ENCODE measurements around the gene UIMC1. TPM values are rescaled to one million over a fixed set of nuclear protein-coding genes. Genes with fewer than 3 reads are reported as not detected.

Gene UIMC1
- total and polyA plus RNA-seq, 2 of the 4 experiments (the other 2 are of a cell fraction) = 19.5 to 27.6 TPM

GRCh38 chr5:176875783-176876505, 130.6 kb downstream of the UIMC1 start:
- H3K4me2 ChIP-seq (ENCODE audit: low read depth, low read length) = no peak overlapping the region
- no peak for DNase-seq
- no peak overlapping the region for H3K4me3 ChIP-seq (ENCODE audit: insufficient read depth, low read depth, low read length)
- H3K56ac ChIP-seq (ENCODE audit: extremely low read depth, insufficient read depth, low read length) = no peak overlapping the region
- no peak overlapping the region for H2BK15ac ChIP-seq (ENCODE audit: low read depth, low read length)
- no peak; the same call in 1 of the 2 replicates for ATAC-seq (ENCODE audit: low read depth)
- no CpG with 5 or more reads among the region's 27 CpGs for WGBS, 2 experiments (ENCODE audit: extremely low coverage in 2 of 2, insufficient read length in 1 of 2)
- no peaks in the 10 kb centered on the region for H3K79me1 ChIP-seq (ENCODE audit: low read depth in 1 of 2, low read length in 2 of 2)
- no peak overlapping the region for H3K18ac ChIP-seq (ENCODE audit: low read depth, low read length)
- no peaks in the 10 kb centered on the region for H3K4me1 ChIP-seq (ENCODE audit: control insufficient read depth, insufficient read depth, low read length)
- no peak overlapping the region for H2BK5ac ChIP-seq (ENCODE audit: low read depth, low read length, poor library complexity, severe bottlenecking)
- no peak overlapping the region for H3K14ac ChIP-seq (replicated peaks; ENCODE audit: low read depth, low read length)
- no peak overlapping the region for H2AK9ac ChIP-seq (replicated peaks; ENCODE audit: low read depth, low read length, poor library complexity)
- in situ Hi-C loops (cut with MboI; ENCODE audit: low sequenced_read_pairs) (no loop called here), dilution Hi-C loops (cut with HindIII; ENCODE audit: low sequenced_read_pairs, unreplicated experiment) (no loop called here), intact Hi-C loops (cut with micrococcal nuclease) (no loop called here)
- no peak overlapping the region for H4K8ac ChIP-seq (ENCODE audit: low read depth in 2 of 2, low read length in 2 of 2)
- H3K9me1 ChIP-seq (ENCODE audit: insufficient read depth, low read length) = no peaks in the 10 kb centered on the region
- peaks cover 52% of the 10 kb centered on the region for H3K27me3 ChIP-seq (ENCODE audit: control insufficient read depth, insufficient read depth, low read length)
- H3K27ac ChIP-seq (ENCODE audit: insufficient read depth, low read length) = no peak overlapping the region
- H4K5ac ChIP-seq (ENCODE audit: low read depth, low read length) = no peak overlapping the region
- no peak overlapping the region for H3K4ac ChIP-seq (ENCODE audit: low read depth, low read length)
- POLR2A ChIA-PET (ENCODE audit: unreplicated experiment) = no interaction called here
- H2BK120ac ChIP-seq (ENCODE audit: low read depth, low read length) = no peak overlapping the region
- H3K9ac ChIP-seq (ENCODE audit: low read depth, low read length) = no peak overlapping the region
- no peak overlapping the region for H3K23ac ChIP-seq (ENCODE audit: low read depth, low read length)
- no peak overlapping the region for H4K91ac ChIP-seq (ENCODE audit: insufficient read depth, low read depth, low read length)
- no peak for TF ChIP-seq MAZ (IDR thresholded peaks at IDR 0.05; ENCODE audit: borderline replicate concordance, low read depth, low read length)
- TF ChIP-seq ELK1 (IDR thresholded peaks at IDR 0.05; ENCODE audit: borderline replicate concordance, low read depth, low read length) = no peak
- no peak for TF ChIP-seq RCOR1 (IDR thresholded peaks at IDR 0.05; ENCODE audit: insufficient replicate concordance, low read length)
- TF ChIP-seq RFX5 (IDR thresholded peaks at IDR 0.05; ENCODE audit: low read depth, low read length) = no peak
- no peak for TF ChIP-seq POLR2A (IDR thresholded peaks at IDR 0.05; ENCODE audit: low read depth, low read length)
- TF ChIP-seq CEBPB (IDR thresholded peaks at IDR 0.05; ENCODE audit: low read depth, low read length) = no peak
- no peak for TF ChIP-seq CTCF (conservative IDR thresholded peaks at IDR 0.05; ENCODE audit: low read depth, low read length)
- TF ChIP-seq BHLHE40 (IDR thresholded peaks at IDR 0.05; ENCODE audit: low read depth, low read length) = no peak
- TF ChIP-seq MXI1 (IDR thresholded peaks at IDR 0.05; ENCODE audit: borderline replicate concordance, low read depth, low read length) = no peak
- TF ChIP-seq MAFK (IDR thresholded peaks at IDR 0.05; ENCODE audit: low read depth, low read length) = no peak
- no peak for TF ChIP-seq SMC3 (IDR thresholded peaks at IDR 0.05; ENCODE audit: low read depth, low read length)
- no peak for TF ChIP-seq FOS (IDR thresholded peaks at IDR 0.05; ENCODE audit: low read depth, low read length)
- TF ChIP-seq NFE2L2 (IDR thresholded peaks at IDR 0.05; ENCODE audit: low read depth, low read length) = no peak
- no peaks in the 10 kb centered on the region for H4K20me1 ChIP-seq (ENCODE audit: insufficient read depth, low read length)
- CTCF ChIA-PET = no interaction called here
- H2AK5ac ChIP-seq (ENCODE audit: low read depth, low read length) = no peak overlapping the region
- H2BK20ac ChIP-seq (ENCODE audit: low read depth, low read length) = no peak overlapping the region
- no peaks in the 10 kb centered on the region for H3K36me3 ChIP-seq (ENCODE audit: control insufficient read depth, insufficient read depth, low read length)
- no peaks in the 10 kb centered on the region for H3K9me3 ChIP-seq (ENCODE audit: control insufficient read depth, insufficient read depth, low read length)
- BruUV-seq (replicated peaks) = no TSS peak
- no peak overlapping the region for H2AFZ ChIP-seq (replicated peaks; ENCODE audit: low read length, poor library complexity)

All from IMR-90 (cell line).